Mammary epithelial cell (primary cell): ENCODE results near the gene NUP210L.

Experiments used
- CTCF ChIP-seq, 2 donors: IDR thresholded peaks in 1 of 2; conservative IDR thresholded peaks in 1 of 2; 2 replicates each; pipeline ENCODE4 v1.5.1; 2011 to 2012; ENCODE audit warnings: inconsistent platforms in 2 of 2, low read length in 2 of 2, mild to moderate bottlenecking in 2 of 2, control low read depth in 1 of 2, low read depth in 1 of 2; ENCODE audit not compliant: insufficient read depth in 1 of 2; ENCODE audit errors: extremely low read depth in 1 of 2
- EZH2 ChIP-seq: IDR thresholded peaks from 2 replicates; pipeline ENCODE4 v1.6.1; 2012; ENCODE audit warnings: low read length, inconsistent platforms, borderline replicate concordance

DNA sequence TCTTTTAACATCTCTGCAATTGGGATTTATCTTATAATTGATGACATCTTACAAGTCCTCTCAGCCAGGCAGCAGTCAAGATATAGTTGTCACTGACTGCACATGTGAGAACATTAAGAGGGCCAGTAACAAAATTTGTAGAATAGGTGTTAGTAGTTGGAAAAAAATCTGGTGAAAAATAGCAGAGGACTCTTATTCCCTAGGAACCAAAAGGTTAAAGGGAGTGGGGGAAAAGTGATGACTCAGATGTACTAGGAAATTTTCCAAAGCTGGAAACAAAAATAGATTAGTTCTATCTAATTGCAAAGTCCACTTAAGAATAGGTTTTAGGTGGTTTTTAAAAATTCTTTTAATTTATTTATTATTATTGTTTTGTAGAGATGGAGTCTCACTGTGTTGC is 3.6 kb downstream of the NUP210L start:
- TF ChIP-seq CTCF (conservative IDR thresholded peaks at IDR 0.05 in 1 of 2, IDR thresholded peaks at IDR 0.05 in 1 of 2; ENCODE audit: extremely low read depth in 1 of 2, insufficient read depth in 1 of 2, low read depth in 1 of 2, low read length in 2 of 2) (no peak), EZH2 (no peak)
